K562 (cell line): ENCODE results near the gene FGR. TPM values are rescaled to one million over a fixed set of nuclear protein-coding genes. Genes with fewer than 3 reads are reported as not detected.
A peak's percentile ranks its signal among the peaks of the same experiment; 100 is the strongest.

ENCODE experiments used
- MTA3 ChIP-seq: fragments of 450-650 bp; formaldehyde crosslinking; IDR thresholded peaks from 2 replicates; pipeline ENCODE4 v1.6.1; 2017; ENCODE audit warnings: mild to moderate bottlenecking, borderline replicate concordance
- MYC ChIP-seq, 2 experiments: fragments of 250-450 bp in 1 of 2; sonication (Bioruptor Pico) in 1 of 2; IDR thresholded peaks; 2 replicates each; pipeline versions ENCODE4 v1.5.1 to v1.6.1; 2012 to 2021; ENCODE audit warnings: low read depth in 2 of 2, borderline replicate concordance in 1 of 2, improper control_type of control experiment in 1 of 2, low read length in 1 of 2, mild to moderate bottlenecking in 1 of 2, moderate library complexity in 1 of 2
- NFYB ChIP-seq: IDR thresholded peaks from 2 replicates; pipeline ENCODE4 v1.6.1; 2011; ENCODE audit warnings: mild to moderate bottlenecking, moderate library complexity; ENCODE audit not compliant: insufficient read length; ENCODE audit errors: extremely low read depth
- POLR2AphosphoS2 ChIP-seq: IDR thresholded peaks from 2 replicates; pipeline ENCODE4 v1.6.1; 2012; ENCODE audit warnings: low read length, improper control_type of control experiment
- SMAD4 ChIP-seq: fragments of 250-450 bp; sonication (Bioruptor Pico); conservative IDR thresholded peaks from 2 replicates; pipeline ENCODE4 v1.8.0; 2021; ENCODE audit warnings: inconsistent platforms, mild to moderate bottlenecking, moderate library complexity
- ZNF408 ChIP-seq: fragments of 250-450 bp; sonication (Bioruptor Pico); IDR thresholded peaks from 2 replicates; pipeline ENCODE4 v1.4.0; 2020; ENCODE audit warnings: low read depth, mild to moderate bottlenecking, moderate library complexity
- ZNF444 ChIP-seq: fragments of 250-450 bp; sonication (Bioruptor Pico); IDR thresholded peaks from 2 replicates; pipeline ENCODE4 v1.4.0; 2020; ENCODE audit warnings: mild to moderate bottlenecking, moderate library complexity
- polyA plus RNA-seq, 8 experiments: library from polyadenylated mRNA; depleted of rRNA in 4 of 8; stranded (reverse) in 5 of 8; unstranded in 3 of 8; fragments of >200 nt; fragmentation: Nextera tagmentation in 2 of 8; fragmentation: Illumina TruSeq in 1 of 8; extraction: Ambion mirVana in 2 of 8; extraction: Trizol in 1 of 8; gene quantifications; 2 replicates each; pipeline versions ENCODE4 v1.2.1 to v1.2.3, GENCODE V29; 2011 to 2014; ENCODE audit warnings: inconsistent platforms in 1 of 8, missing spikeins in 1 of 8
- total RNA-seq, 7 experiments: library from RNA; depleted of rRNA in 6 of 7; stranded (reverse); fragments of >200 nt in 6 of 7; fragmentation: Illumina TruSeq in 2 of 7; extraction: Trizol in 2 of 7; gene quantifications; 2 replicates each; pipeline versions ENCODE4 v1.2.1 to v1.2.3, GENCODE V29; 2011 to 2021; ENCODE audit warnings: low replicate concordance in 1 of 7
- TF ChIP-seq, protein P1 (sequence below): fragments of 250-450 bp; sonication (Bioruptor Pico); IDR thresholded peaks from 2 replicates; pipeline ENCODE4 v1.4.0; 2020; ENCODE audit warnings: mild to moderate bottlenecking, moderate library complexity, borderline replicate concordance
- TF ChIP-seq, protein P2 (sequence below): sonication (generic); formaldehyde crosslinking; IDR thresholded peaks from 2 replicates; pipeline ENCODE4 v1.8.0; 2022; ENCODE audit warnings: missing genetic modification reagents, mild to moderate bottlenecking, moderate library complexity, borderline replicate concordance
- TF ChIP-seq, protein P3 (sequence below): fragments of 250-450 bp; sonication (Bioruptor Pico); IDR thresholded peaks from 2 replicates; pipeline ENCODE4 v1.5.0; 2020; ENCODE audit warnings: mild to moderate bottlenecking
- TF ChIP-seq, protein P4 (sequence below), 2 experiments: fragments of 450-650 bp; IDR thresholded peaks; 2 replicates each; pipeline ENCODE4 v1.6.1; 2016; ENCODE audit warnings: mild to moderate bottlenecking in 2 of 2, borderline replicate concordance in 1 of 2, low read depth in 1 of 2, moderate library complexity in 1 of 2

FGR gene
- total and polyA plus RNA-seq, 9 of the 15 experiments (the other 6 are each of a cell fraction or from before 2014, with no cell fraction given), result 0.04 to 0.11 TPM; not detected in 7

DNA sequence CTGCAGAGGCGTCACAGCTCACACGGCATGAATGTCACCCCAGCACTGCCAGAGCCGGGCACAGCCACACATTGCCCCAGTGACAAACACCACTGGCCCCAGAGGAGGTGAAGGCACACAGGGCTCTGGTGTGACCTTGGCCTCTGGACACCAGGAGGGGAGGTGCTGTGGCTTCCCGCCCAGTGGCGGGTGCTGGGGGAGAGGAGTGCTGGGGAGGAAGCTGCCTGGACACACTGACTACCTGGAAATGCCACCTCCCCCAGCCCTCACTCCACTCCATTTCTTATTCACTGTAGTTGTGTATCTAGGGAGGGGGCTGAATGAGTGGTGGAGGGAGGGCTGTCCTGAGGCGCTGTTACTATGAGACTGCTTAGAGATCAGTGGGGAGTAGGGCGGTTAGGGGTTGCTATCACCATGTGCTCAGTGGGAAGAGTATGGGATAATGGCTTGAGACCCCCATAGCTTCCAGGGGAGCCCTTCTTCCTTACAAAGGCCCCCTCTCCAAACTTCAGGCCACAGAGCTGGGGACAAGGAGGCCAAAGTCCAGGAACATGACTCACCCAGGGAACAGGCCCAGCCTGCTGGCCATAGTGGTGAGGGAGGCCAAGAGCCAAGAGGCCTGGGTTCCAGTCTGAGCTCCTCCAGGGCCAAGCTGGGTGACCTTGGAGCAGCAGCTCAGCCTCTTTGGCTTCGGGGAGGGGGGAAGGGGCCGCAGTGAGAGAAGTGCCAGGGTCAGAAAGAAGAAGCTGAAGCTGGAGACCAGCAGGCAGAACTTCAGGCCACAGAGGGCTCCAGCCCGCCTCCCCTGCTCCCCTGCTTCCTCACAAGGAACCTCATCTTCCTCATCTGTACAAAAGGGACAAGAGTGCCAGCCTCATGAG, 71.2 kb downstream of the FGR start (continued):
- TF ChIP-seq, protein P1, sequence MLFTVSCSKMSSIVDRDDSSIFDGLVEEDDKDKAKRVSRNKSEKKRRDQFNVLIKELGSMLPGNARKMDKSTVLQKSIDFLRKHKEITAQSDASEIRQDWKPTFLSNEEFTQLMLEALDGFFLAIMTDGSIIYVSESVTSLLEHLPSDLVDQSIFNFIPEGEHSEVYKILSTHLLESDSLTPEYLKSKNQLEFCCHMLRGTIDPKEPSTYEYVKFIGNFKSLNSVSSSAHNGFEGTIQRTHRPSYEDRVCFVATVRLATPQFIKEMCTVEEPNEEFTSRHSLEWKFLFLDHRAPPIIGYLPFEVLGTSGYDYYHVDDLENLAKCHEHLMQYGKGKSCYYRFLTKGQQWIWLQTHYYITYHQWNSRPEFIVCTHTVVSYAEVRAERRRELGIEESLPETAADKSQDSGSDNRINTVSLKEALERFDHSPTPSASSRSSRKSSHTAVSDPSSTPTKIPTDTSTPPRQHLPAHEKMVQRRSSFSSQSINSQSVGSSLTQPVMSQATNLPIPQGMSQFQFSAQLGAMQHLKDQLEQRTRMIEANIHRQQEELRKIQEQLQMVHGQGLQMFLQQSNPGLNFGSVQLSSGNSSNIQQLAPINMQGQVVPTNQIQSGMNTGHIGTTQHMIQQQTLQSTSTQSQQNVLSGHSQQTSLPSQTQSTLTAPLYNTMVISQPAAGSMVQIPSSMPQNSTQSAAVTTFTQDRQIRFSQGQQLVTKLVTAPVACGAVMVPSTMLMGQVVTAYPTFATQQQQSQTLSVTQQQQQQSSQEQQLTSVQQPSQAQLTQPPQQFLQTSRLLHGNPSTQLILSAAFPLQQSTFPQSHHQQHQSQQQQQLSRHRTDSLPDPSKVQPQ (CRISPR knock-in tag), result no peak
- TF ChIP-seq, protein P2, sequence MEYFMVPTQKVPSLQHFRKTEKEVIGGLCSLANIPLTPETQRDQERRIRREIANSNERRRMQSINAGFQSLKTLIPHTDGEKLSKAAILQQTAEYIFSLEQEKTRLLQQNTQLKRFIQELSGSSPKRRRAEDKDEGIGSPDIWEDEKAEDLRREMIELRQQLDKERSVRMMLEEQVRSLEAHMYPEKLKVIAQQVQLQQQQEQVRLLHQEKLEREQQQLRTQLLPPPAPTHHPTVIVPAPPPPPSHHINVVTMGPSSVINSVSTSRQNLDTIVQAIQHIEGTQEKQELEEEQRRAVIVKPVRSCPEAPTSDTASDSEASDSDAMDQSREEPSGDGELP (CRISPR knock-in tag), result peak; percentile 15; the same call in 1 of the 2 replicates
- TF ChIP-seq POLR2AphosphoS2 (no peak), MYC (IDR thresholded peaks at IDR 0.05; ENCODE audit: low read depth, low read length) (no peak), MYC (CRISPR knock-in tag; IDR thresholded peaks at IDR 0.05; ENCODE audit: borderline replicate concordance, low read depth) (no peak), SMAD4 (CRISPR knock-in tag) (no peak), ZNF444 (no peak), MTA3 (0 out of 2 replicates have a peak, but pooled peaks have one; percentile 40), ZNF408 (CRISPR knock-in tag) (no peak), NFYB (no peak)
- TF ChIP-seq, protein P3, sequence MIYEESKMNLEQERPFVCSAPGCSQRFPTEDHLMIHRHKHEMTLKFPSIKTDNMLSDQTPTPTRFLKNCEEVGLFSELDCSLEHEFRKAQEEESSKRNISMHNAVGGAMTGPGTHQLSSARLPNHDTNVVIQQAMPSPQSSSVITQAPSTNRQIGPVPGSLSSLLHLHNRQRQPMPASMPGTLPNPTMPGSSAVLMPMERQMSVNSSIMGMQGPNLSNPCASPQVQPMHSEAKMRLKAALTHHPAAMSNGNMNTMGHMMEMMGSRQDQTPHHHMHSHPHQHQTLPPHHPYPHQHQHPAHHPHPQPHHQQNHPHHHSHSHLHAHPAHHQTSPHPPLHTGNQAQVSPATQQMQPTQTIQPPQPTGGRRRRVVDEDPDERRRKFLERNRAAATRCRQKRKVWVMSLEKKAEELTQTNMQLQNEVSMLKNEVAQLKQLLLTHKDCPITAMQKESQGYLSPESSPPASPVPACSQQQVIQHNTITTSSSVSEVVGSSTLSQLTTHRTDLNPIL, result no peak
- TF ChIP-seq, protein P4, sequence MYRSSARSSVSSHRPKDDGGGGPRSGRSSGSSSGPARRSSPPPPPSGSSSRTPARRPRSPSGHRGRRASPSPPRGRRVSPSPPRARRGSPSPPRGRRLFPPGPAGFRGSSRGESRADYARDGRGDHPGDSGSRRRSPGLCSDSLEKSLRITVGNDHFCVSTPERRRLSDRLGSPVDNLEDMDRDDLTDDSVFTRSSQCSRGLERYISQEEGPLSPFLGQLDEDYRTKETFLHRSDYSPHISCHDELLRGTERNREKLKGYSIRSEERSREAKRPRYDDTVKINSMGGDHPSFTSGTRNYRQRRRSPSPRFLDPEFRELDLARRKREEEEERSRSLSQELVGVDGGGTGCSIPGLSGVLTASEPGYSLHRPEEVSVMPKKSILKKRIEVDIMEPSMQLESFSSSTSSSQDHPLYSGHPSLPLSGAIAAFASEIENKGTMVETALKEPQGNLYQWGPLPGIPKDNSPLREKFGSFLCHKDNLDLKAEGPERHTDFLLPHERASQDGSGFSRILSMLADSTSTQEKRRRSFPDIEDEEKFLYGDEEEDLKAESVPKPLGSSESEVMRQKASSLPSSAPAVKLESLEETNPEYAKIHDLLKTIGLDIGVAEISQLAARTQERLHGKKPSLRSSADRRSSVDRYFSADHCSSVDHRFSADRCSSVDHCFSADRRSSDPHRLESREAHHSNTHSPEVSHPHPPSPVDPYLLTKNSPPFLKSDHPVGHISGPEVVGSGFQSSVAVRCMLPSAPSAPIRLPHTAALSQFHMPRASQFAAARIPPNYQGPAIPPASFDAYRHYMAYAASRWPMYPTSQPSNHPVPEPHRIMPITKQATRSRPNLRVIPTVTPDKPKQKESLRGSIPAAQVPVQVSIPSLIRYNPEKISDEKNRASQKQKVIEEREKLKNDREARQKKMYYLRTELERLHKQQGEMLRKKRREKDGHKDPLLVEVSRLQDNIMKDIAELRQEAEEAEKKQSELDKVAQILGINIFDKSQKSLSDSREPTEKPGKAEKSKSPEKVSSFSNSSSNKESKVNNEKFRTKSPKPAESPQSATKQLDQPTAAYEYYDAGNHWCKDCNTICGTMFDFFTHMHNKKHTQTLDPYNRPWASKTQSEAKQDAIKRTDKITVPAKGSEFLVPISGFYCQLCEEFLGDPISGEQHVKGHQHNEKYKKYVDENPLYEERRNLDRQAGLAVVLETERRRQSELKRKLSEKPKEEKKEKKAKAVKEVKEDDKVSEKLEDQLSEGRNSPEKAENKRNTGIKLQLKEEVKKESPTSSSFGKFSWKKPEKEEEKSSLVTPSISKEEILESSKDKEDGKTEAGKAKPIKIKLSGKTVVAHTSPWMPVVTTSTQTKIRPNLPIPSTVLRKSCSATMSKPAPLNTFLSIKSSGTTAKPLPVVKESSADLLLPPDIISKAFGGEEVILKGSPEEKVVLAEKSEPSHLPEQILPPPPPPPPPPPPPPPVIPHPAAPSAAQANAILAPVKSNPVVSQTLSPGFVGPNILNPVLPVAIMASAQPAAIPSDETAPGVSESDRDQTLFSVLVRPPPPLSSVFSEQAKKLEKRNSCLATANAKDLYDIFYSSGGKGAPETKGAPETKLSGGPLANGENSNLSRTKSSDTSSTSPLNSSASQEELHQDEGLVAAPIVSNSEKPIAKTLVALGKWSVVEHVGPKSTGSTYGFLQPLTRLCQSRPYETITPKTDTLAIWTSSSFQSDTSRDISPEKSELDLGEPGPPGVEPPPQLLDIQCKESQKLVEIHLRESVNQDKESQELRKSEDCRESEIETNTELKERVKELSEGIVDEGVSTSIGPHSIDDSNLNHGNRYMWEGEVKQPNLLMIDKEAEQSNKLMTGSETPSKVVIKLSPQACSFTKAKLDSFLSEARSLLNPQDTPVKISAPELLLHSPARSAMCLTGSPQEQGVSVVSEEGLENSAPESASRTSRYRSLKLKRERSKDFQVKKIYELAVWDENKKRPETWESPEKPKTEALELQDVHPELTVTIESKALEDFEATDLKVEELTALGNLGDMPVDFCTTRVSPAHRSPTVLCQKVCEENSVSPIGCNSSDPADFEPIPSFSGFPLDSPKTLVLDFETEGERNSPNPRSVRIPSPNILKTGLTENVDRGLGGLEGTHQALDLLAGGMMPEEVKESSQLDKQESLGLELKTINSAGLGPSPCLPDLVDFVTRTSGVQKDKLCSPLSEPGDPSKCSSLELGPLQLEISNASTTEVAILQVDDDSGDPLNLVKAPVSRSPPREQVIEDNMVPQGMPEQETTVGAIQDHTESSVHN (IDR thresholded peaks at IDR 0.05; ENCODE audit: borderline replicate concordance in 1 of 2, low read depth in 1 of 2), result no peak
